ENCODE results near the gene ITGB1.

ITGB1 gene

DNA sequence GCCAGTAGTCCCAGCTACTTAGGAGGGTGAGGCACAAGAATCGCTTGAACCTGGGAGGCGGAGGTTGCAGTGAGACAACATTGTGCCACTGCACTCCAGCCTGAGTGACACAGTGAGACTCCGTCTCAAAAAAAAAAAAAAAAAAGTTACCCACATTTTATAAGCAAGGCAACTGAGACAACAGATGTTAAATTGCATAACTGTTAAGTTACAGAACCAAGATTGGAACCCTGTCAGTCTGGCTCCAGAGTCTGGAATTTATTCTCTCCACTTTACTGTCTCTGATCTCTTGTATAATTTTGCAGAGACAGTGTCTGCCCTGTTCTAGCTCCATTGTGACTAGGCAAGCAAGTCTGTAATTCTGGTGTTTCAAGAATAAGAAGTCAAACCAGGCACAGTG is 6.2 kb upstream of the ITGB1 start:
- H3K4me3 Mint-ChIP-seq = no peak overlapping the region
- H3K9me3 Mint-ChIP-seq = no peaks in the 10 kb centered on the region
- ATAC-seq (no peak), DNase-seq (ENCODE audit: low spot score in 2 of 2) (no peak)
- H3K27ac Mint-ChIP-seq = no peak overlapping the region
- no peaks in the 10 kb centered on the region for H3K36me3 Mint-ChIP-seq
- H3K4me1 Mint-ChIP-seq = peaks cover 2% of the 10 kb centered on the region

DNA sequence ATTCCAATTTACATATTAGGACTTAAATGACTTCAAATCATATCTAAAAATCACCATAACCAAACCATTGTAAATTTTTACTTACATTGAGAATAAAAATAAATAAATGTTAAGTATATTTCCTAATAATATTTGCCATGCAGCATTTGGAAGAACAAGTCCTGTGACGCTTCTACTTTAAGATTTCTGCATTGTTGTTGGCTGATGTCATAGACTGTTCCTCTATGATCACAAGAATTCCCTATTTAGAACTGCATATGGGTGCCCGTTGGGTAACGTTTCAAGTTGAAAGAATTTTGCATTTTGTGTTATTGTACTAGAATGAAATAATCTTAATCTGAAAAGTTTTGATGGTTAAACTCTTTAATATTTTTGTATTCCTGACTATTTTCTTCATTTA is 5.1 kb upstream of the ITGB1 start:
- H3K9me3 Mint-ChIP-seq = no peaks in the 10 kb centered on the region
- peaks cover 10% of the 10 kb centered on the region for H3K36me3 Mint-ChIP-seq
- peaks cover 10% of the 10 kb centered on the region for H3K4me1 Mint-ChIP-seq
- H3K27ac Mint-ChIP-seq = no peak overlapping the region
- DNase-seq (ENCODE audit: low spot score in 2 of 2) (no peak), ATAC-seq (no peak)
- H3K4me3 Mint-ChIP-seq = no peak overlapping the region

DNA sequence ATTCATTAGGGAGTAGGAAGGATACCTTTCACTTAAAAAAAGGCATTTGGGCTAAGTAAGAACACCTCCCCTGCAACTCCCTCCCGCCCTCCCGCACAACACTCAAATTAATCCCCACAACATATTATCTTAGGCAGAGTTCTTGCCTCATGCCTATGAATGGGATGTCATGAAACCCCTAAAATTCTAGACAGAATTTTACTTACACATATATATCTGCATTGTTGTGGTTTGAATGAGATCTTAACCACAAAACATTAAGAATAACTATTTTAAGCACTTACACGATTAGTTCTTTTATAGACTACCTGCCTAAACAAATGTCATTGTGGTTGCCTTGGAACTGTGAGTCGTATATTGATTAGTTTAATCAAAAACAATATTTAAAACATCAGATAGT is 4.5 kb upstream of the ITGB1 start:
- ATAC-seq = no peak
- no peak overlapping the region for H3K27ac Mint-ChIP-seq
- DNase-seq (ENCODE audit: low spot score in 2 of 2) = no peak
- no peak overlapping the region for H3K4me3 Mint-ChIP-seq
- H3K36me3 Mint-ChIP-seq = peaks cover 10% of the 10 kb centered on the region
- peaks cover 10% of the 10 kb centered on the region for H3K4me1 Mint-ChIP-seq
- no peaks in the 10 kb centered on the region for H3K9me3 Mint-ChIP-seq

DNA sequence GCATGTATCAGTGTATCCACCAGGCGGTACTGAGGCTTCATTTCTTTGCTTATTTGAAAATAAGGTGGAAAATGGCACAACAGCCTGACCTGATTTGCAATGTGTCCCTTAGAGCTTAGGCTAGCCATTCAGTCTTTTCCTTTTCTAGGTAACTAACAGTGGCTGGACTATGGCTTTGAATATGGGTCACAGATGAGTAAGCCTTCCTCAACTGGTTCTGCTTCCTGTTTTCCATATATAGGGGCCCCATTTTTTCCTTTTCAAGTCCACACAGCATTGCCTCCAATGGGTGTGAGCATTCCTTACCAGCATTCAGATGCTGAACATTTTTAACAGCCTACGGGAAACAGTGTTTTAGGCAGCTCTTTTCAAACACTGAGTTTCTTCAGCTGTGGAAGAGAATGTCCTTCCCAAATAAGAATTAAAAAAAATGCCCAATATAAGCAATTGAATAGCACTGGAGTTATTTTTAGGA is 3.9 kb upstream of the ITGB1 start:
- no peak overlapping the region for H3K4me3 Mint-ChIP-seq
- ATAC-seq (no peak), DNase-seq (ENCODE audit: low spot score in 2 of 2) (no peak)
- H3K4me1 Mint-ChIP-seq = peaks cover 10% of the 10 kb centered on the region
- no peak overlapping the region for H3K27ac Mint-ChIP-seq
- H3K9me3 Mint-ChIP-seq = no peaks in the 10 kb centered on the region
- peaks cover 10% of the 10 kb centered on the region for H3K36me3 Mint-ChIP-seq

DNA sequence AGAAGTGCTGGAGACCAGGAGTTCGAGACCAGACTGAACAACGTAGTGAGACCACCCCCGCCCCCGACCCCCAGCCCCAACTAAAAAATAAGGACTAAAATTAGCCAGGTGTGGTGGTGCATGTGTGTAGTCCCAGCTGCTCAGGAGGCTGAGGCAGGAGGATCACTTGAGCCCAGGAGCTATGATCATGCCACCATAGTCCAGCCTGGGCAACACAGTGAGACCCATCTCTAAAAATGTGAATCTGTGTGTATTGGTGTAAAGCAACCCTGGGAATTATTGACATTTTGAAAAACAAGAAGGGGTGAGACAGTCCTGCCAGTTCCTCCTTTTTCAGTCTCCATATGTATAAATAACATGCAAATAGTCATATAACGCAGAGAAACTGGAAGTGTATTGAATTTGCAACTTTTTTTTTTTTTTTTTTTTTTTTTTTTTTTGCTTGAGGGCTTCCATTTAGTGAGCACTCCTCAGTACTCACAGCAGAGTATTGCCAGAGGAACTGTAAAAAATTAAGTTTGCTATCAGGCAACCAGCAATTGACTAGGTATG is 3.4 kb upstream of the ITGB1 start:
- Mint-ChIP-seq H3K4me3 (no peak overlapping the region), H3K36me3 (peaks cover 10% of the 10 kb centered on the region), H3K4me1 (peaks cover 10% of the 10 kb centered on the region), H3K27ac (no peak overlapping the region), H3K9me3 (no peaks in the 10 kb centered on the region)
- no peak for DNase-seq (ENCODE audit: low spot score in 2 of 2)
- ATAC-seq = no peak

DNA sequence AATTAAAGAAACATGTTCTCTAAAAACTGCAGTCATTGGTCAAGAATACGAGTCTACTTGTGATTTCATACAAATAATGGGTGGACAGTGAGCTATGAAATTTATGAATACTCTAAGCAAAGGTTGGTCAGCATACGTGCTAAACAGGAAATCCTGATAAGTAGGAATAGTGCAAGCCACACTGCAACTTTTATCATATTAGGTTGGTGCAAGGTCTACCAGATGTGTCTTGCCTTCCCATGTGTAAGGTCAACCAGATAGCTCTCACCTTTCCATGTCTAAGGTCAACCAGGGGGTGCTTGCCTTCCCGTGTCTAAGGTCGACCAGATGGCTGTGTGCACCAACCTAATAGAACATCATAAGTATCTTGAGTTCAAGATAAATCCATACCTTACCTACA is 2.0 kb upstream of the ITGB1 start:
- no peak overlapping the region for H3K27ac Mint-ChIP-seq
- DNase-seq (ENCODE audit: low spot score in 2 of 2) (no peak), ATAC-seq (no peak)
- peaks cover 10% of the 10 kb centered on the region for H3K36me3 Mint-ChIP-seq
- H3K4me3 Mint-ChIP-seq = no peak overlapping the region
- H3K9me3 Mint-ChIP-seq = no peaks in the 10 kb centered on the region
- H3K4me1 Mint-ChIP-seq = peaks cover 17% of the 10 kb centered on the region

DNA sequence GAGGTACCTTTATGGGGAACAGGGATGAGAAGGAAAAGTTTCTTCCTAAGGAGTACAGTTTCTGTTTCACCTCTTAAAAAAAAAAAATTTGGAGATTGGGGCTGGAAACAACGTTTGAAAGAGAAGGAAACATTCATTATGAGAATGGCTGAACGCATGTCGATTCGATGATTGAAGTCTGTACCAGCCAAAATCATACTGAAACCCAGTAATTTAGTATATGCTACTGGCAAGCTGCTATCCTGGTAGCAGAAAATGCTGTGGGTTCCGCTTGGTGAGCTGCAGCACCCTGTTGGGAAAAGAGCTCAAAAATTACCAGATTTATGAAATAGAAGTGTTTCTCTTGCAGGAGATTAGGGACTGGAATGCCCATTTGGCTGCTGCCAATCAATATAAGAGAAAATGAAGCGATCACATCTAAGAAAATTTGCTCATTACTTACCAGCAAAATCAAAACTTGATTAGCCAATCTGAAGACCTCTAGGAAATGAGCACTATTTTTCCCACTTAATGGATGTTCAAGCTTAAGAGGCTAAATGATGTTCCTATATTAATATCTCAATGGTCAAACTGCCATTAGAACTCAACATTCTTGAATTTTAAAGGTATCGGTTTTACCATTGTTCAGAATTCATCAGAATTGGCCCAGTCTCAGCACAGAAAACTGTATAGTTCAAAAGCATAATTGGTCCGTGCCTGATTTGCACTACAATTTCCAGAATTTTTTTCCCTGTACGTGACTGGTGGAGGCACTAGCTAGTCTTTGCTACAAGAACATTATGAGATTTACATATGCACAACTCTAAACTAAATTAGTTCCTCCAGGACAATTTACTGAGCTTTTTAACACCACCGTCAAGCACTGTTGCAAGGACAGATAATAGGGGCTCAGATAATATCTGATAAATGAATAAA is 1.2 kb upstream of the ITGB1 start:
- DNase-seq (ENCODE audit: low spot score in 2 of 2) (peak in 1 of 2 donors; percentile 61), ATAC-seq (peak; percentile 77)
- Mint-ChIP-seq H3K4me3 (peak overlapping the region; percentile 90), H3K27ac (peak overlapping the region; percentile 93), H3K9me3 (no peaks in the 10 kb centered on the region), H3K36me3 (peaks cover 10% of the 10 kb centered on the region), H3K4me1 (peaks cover 24% of the 10 kb centered on the region)

DNA sequence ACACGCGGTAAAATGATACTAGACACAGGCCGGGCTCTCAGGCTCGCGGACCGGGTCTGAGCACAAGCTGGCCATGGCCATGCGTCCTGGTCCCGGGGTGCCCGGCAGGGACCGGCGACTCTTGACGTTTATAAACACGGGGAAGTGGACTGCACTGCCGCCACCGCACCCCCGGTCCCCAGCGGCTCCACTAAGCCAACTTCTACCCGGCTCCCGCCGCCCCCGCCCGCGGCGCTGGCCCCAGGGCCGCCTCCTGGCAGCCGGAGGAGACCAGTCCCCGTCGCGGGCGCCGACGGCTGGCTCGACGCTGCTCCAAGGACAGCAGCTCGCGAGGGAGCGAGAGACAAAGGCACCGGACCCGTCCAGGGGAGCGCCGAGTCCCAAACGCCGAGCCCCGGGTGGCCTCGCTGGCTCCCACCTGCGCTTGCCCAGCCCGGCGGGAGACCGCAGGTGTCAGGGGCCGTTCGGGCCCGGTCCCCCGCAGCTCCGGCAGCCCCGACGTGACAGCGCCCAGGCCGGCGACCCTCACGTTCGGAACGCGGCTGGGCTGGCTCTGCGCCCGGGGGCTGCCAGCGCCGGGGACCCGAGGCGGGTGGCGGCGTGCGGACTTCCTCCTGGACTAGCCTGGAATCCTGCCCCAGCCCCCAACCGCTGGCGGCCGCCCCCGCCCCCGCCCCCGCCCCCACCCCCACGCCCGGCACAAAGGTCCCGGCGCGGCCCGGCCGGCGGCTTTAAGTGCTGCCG is 517 bp downstream of the ITGB1 start:
- Mint-ChIP-seq H3K36me3 (peaks cover 16% of the 10 kb centered on the region), H3K27ac (peak overlapping the region; percentile 62), H3K9me3 (no peaks in the 10 kb centered on the region), H3K4me1 (peaks cover 41% of the 10 kb centered on the region), H3K4me3 (peak overlapping the region; percentile 90)
- peak; percentile 41 to 79 for DNase-seq (ENCODE audit: low spot score in 2 of 2)
- ATAC-seq = peak; percentile 59

DNA sequence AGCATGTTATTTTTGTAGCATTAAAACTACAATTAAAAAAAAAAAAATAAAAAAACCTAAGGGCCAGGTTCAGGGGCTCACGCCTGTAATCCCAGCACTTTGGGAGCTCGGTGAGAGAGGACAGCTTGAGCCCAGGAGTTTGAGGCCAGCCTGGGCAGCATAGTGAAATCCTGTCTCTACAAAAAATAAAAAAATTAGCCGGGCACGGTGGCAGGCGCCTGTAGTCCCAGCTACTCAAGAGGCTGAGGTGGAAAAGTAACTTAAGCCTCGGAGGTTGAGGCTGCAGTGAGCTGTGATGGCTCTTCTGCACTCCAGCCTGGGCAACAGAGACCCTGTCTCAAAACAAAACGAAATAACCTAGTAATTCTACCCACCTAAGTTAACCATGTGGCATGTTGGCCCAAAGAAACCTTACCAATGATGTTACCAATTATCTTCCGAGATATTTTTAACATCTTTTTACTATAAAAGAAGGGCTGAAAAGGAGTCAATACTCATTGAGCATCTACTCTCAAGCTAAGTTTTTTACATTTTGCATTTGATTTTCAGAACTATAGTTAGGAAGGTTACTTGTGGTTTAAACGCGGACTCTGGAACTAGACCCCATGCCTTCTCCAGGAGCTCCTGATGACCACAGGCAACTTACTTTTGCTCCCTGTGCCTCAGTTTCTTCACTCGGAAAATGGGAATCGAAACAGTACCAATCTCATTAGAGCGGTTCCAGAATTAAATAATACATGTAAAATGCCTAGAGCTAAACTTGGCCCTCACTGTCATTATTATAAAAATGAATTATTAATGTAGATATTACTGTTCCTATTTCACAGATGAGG is 1.4 kb downstream of the ITGB1 start:
- peaks cover 16% of the 10 kb centered on the region for H3K36me3 Mint-ChIP-seq
- ATAC-seq = no peak
- no peak for DNase-seq (ENCODE audit: low spot score in 2 of 2)
- H3K4me1 Mint-ChIP-seq = peaks cover 50% of the 10 kb centered on the region
- no peaks in the 10 kb centered on the region for H3K9me3 Mint-ChIP-seq
- H3K4me3 Mint-ChIP-seq = peak overlapping the region; percentile 90
- H3K27ac Mint-ChIP-seq = peak overlapping the region; percentile 62

DNA sequence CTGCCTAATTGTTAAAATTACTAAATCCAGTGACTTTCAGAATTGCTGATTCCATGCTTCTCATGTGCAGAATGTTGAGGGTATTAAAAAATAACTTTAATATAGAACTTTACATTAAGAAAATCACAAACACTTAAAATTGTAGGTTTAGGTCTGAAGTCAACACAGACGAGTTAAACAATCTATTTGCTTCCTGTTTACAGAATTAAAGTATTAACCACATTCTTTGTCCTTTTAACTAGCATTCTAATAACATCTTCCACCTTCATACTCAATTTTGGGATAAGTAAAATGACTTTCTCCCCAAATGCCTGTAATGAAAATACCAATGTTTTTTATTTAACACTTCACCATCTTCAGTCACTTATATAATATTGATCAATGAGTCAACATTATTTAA is 2.2 kb downstream of the ITGB1 start:
- peak overlapping the region; percentile 90 for H3K4me3 Mint-ChIP-seq
- DNase-seq (ENCODE audit: low spot score in 2 of 2) (no peak), ATAC-seq (no peak)
- no peaks in the 10 kb centered on the region for H3K9me3 Mint-ChIP-seq
- peak overlapping the region; percentile 62 for H3K27ac Mint-ChIP-seq
- peaks cover 58% of the 10 kb centered on the region for H3K4me1 Mint-ChIP-seq
- peaks cover 16% of the 10 kb centered on the region for H3K36me3 Mint-ChIP-seq

DNA sequence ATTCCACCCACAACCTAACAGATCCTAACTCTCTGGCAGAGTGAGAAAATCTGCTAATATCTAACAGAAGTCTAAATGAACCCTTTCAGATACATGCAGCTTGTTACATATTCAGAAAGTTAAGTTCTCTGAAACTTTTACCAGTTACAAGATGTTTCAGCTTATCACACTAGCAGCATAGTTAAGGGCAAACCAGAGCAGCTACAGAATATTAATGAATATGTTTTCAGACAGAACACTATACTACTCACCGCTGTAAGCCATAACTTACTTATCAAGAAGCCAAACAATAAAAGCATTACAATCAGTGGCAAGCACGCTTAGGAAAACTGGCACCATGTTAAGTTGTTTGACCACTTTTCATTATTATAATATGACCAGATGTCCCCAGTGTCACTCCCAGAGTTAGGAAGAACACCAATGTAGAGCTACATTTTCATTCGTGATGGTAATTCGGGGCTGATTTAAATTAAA is 2.7 kb downstream of the ITGB1 start:
- Mint-ChIP-seq H3K27ac (peak overlapping the region; percentile 62), H3K4me1 (peaks cover 62% of the 10 kb centered on the region), H3K9me3 (no peaks in the 10 kb centered on the region), H3K4me3 (peak overlapping the region; percentile 90), H3K36me3 (peaks cover 16% of the 10 kb centered on the region)
- ATAC-seq (no peak), DNase-seq (ENCODE audit: low spot score in 2 of 2) (no peak)

DNA sequence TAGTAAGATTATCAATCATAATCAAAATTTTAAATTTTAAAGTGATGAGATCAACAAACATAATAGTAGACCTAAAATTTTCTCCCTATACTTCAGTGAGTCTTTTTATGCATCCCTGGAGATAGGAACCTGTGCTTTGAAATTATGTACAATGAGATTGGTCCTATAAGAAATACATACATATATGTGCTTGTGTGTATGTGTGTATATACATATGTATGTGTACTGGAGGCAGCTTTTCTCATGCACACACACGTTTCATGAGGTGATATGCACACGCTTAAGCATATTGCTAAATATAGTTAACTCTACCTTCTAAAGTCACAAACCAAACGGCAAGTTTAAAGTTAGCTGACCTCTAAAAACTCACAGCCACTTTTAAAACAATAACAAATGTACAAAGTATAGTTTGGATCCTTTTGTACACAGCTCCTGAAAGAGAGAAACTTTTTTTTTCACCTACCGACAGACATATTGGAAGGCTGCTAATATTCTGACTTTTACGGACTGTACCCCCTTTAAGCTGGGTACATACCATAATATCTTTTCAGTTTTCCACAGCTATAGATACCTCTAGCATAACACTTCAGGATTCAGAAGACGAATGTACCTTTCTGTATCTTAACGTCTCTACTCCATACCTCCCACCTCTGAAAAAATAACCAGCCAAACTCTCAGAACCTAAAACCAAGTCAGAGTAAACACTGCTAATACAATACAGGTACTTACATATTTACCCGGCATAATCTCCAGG is 3.3 kb downstream of the ITGB1 start:
- ATAC-seq = no peak
- no peaks in the 10 kb centered on the region for H3K9me3 Mint-ChIP-seq
- peaks cover 16% of the 10 kb centered on the region for H3K36me3 Mint-ChIP-seq
- no peak for DNase-seq (ENCODE audit: low spot score in 2 of 2)
- H3K4me3 Mint-ChIP-seq = peak overlapping the region; percentile 90
- peaks cover 67% of the 10 kb centered on the region for H3K4me1 Mint-ChIP-seq
- H3K27ac Mint-ChIP-seq = peak overlapping the region; percentile 62

DNA sequence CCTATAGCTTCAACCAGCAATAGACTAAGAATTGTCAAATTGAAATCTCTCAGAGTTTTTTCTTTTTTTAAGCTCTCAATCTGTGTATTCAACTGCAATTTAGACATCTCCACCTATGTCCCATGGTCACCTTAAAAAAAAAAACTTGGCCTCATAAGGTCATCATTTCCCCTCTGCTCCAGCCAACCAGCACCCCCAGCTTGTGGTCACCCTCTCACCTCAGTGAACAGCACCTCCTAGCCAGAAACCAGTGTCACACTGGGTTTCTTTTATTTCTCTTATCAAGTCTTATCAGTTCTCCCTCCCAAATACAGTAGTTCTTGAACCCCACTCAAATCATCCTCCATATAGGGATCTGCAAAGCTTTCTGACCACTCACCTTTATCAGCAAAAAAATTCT is 4.0 kb downstream of the ITGB1 start:
- Mint-ChIP-seq H3K27ac (peak overlapping the region; percentile 17), H3K4me1 (peaks cover 66% of the 10 kb centered on the region), H3K36me3 (peaks cover 16% of the 10 kb centered on the region), H3K4me3 (peak overlapping the region; percentile 90), H3K9me3 (no peaks in the 10 kb centered on the region)
- DNase-seq (ENCODE audit: low spot score in 2 of 2) (no peak), ATAC-seq (no peak)

DNA sequence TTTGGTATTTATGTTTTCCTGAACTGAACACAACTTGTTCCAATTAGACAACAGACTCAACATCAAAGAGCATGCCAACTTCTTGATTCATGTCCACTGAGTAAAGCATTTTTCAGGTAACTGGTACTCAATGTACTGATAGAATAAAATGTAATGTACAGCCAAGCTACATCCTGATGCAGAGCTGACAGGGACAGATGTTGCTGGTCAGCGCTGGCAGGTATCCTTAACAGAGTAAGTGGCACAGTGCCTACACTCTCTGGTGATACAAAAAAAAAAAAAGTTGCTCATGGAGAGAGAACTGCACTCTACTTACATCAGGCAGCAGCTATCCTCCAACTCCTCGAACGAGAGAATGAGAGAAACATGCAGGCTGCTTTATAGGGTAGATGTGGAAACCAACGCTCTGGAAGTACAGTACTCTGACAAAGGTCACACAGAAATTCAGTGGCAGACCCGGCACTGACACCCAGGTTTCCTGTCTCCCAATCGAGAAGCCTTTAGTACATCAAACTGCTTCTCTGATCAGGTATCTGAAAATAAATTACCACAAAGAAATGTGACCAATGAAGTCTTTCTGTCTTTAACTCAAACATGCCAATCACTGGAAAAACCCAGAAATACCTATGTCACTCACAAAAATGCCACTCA is 4.6 kb downstream of the ITGB1 start:
- DNase-seq (ENCODE audit: low spot score in 2 of 2) (no peak), ATAC-seq (no peak)
- peaks cover 9% of the 10 kb centered on the region for H3K36me3 Mint-ChIP-seq
- no peaks in the 10 kb centered on the region for H3K9me3 Mint-ChIP-seq
- H3K4me1 Mint-ChIP-seq = peaks cover 66% of the 10 kb centered on the region
- H3K4me3 Mint-ChIP-seq = peak overlapping the region; percentile 90
- peak overlapping the region; percentile 17 for H3K27ac Mint-ChIP-seq

All from stimulated activated effector memory CD8-positive, alpha-beta T cell treated with anti-CD3 and anti-CD28 coated beads, Interleukin-12 subunit alpha, Interleukin-12 subunit beta, amount 100 ng/mL, for 72 hours (primary cell).